HG02885 (cell line): ENCODE results near the gene TRIP10.

Experiments used
- ATAC-seq: cut with Tn5 transposase; IDR thresholded peaks from one replicate; pipeline ENCODE4 v1.9.1; 2021; ENCODE audit warnings: mild to moderate bottlenecking; ENCODE audit not compliant: unreplicated experiment, poor library complexity

TRIP10 gene

DNA sequence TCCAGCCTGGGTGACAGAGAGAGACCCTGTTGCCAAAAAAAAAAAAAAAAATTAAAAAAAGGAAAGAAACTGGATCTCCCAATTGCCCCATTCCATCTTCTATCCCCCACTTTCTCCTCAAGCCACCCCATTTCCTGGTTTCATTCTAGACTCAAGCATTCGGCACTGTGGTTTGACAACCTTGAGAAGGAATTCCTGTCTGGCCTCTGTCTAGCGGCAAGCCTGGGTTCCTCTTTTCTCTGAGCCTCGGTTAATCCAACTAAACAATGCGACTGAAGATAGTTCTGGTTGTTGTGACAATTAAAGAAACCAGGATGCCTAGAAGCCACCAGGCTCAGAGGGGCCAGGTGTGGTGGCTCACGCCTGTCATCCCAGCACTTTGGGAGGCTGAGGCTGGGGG is 15.7 kb upstream of the TRIP10 start:
- ATAC-seq, result no peak

DNA sequence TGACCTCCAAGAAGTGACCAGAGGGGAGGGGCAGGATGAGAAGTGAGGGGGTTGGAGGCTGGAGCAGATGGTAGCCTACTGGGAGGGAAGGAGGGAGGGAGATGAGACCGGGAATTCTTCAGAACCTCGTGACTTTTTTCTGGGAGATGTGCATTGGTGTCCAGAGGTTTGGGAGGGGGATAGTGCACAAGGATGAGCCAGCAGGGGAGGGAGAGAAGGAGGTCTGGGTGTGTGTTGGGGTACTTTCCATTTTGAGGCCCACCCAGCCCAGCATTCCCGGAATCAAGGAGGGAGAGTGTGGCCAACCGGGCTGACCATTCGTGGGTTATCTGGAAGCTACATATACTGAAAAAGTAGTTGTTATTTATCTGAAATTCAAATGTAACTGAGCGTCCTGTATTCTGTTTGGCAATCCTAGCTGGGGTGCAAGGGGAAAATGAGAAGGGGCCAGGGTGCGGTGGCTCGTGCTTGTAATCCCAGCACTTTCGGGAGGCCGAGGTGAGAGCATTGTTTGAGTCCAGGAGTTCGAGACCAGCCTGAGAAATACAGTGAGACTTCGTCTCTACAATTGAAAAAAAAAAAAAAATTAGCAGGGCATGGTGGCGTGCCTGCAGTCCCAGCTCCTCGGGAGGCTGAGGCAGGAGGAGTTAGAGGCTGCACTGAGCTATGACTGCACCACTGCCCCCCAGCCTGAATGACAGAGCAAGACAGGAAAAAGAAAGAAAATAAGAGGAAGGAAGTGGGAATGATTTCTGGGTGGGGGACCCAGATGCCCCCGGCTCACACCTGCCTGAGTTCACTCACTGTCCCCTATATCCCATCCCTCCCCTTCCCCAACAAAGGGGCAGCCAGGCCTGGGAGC is 14.6 kb upstream of the TRIP10 start:
- ATAC-seq, result no peak

DNA sequence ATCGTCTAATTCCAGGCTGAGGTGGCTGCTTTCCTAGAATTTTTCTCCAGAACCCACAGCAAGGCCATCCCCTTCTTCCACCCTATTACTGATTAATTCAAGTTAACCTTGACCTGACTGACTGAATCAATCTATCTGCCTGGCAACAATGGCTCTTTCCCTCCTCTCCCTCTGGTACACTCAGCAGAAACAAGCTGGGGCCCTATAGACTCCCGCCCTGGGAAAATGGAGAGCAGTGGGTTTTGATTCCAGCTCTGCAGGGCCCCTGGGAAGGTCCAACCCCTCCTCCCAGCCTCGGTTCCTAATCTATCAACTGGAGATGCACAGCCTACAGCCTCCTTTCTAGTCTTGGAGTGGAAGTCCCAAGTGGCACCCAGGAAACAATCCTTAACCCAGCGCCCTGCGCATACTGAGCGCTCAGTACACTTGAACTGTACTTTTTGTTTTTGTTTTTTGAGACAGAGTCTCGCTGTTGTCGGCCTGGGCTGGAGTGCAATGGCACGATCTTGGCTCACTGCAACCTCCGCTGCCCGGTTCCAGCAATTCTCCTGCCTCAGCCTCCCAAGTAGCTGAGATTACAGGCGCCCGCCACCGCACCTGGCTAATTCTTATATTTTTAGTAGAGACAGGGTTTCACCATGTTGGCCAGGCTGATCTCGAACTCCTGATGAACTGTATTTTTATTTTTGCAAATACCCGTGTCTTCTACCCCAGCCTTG is 13.8 kb upstream of the TRIP10 start:
- ATAC-seq, result no peak

DNA sequence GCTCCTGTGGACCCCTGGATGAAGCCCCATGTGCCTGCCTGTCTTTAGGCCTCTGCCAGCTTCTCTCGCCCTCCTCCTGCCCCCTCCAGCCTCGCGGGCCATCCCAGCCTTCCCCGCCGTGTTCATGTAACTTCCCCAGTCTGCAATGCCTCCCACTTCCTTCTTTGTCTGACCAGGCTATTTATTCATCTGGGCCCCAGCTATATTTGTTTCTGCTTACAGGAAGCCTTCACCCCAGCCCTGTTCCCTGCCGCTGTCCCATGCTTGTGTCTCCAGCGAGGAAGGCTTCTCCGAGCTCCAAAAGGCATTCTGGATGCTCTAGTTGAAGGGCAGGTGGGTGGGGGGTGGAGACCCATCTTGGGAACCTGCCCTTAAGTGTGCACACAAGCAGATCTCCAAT is 11.1 kb upstream of the TRIP10 start:
- no peak for ATAC-seq

DNA sequence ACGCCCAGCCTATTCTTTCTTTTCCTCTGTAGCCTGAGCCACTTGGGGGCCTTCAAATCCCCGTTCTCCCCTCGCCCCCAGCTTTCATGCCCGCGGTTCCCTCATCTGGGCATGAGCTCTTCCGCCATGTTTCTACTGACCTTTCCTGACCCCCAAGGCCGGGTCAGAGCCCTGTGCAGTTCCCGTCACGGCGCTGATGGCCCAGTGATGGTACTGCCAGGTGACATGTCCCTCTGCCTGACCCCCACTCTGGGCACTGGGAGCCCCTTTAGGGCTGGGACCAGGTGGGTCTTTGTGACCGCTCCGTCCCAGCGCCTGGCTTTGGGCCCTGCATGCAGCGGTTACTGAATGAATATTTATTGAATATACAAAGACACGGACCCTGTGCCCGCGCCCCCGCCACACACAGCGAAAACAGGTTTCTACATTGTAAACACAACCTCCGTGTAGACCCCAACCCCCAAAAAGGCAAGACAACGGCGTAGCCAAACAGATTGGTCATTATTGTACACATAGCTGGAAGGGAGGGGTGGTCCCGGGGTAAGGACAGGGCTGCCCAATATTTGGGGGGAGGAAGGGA is 9.8 kb upstream of the TRIP10 start:
- no peak for ATAC-seq

DNA sequence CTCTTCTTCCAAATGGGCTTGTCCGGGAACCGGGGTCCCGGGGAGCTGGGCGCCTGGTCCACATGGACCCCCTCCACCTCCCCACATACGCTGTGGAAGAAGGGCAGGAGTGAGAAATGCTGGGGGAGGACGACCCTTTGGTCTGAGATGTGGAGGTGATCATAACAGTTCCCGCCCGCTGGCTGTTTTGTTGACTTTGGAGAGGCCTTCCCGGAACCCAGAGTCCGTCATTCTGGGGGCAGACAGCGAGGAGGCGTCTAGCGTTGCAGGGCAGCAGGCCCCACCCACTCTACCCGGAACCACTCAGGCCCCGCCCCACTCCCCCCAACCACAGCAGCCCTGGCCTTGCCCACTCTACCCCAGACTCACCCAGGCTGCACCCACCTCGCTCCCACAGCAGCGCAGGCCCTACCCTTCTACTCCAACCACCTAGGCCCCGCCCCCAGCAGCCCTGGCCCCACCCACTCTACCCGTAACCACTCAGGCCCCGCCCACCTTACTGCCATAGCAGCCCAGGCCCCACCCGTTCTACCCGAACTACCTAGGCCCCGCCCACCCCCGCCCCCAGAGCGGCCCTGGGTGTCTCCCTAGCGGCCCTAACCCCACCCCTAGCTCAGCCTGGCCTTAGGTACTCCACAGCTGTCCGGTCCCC is 9.2 kb upstream of the TRIP10 start:
- ATAC-seq, result no peak

DNA sequence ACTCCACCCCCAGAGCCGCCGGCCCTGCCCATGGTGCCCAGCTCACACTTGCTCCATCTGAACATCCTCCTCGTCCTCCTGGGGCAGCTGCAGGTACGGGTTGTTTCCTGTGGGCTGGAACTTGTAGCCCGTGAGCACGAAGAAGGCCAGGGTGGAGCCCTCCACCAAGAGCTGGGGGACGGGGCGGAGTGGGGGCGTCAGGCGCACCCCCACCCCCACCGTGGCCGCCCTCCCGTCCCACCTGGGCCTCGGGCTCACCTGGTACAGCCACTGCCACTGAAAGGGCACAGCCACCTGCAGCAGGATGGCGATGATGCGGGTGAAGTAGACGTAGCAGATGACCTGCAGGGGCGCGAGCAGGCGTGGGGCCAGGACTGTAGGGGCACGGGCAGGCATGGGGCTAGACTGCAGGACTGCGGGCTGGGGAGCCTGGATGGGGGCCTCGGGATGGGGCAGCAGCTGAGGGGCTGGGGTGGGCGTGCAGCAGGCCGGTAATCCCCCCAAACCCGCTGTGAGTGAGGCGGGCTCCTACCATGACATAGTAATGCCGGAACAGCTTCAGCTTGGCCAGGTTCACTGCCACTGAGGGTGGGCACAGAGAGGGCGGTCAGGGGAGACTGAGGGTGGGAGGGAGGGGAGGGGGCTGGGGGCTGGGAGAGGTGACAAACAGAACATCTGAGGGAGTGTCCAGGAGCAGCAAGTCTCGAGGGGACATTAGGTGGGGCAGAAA is 8.4 kb upstream of the TRIP10 start:
- ATAC-seq, result no peak

DNA sequence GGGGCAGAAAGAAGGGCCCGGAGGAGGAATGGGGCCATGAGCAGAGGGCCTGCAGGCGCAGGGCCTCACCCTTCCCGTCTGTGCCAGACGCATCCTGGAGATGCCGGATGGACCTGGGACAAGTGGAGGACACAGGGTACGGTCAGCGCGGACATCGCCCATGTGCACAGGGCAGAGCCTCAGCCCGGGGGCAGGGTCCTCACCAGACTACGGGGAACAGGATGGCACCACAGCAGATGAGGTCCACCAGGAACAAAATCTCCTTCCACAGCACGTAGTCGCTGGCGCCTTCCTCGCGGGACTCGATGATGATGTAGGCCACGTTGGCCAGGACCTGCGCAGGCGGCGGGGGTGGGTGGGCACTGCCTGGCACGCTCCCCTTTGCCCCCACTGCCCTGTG is 7.7 kb upstream of the TRIP10 start:
- ATAC-seq, result no peak

DNA sequence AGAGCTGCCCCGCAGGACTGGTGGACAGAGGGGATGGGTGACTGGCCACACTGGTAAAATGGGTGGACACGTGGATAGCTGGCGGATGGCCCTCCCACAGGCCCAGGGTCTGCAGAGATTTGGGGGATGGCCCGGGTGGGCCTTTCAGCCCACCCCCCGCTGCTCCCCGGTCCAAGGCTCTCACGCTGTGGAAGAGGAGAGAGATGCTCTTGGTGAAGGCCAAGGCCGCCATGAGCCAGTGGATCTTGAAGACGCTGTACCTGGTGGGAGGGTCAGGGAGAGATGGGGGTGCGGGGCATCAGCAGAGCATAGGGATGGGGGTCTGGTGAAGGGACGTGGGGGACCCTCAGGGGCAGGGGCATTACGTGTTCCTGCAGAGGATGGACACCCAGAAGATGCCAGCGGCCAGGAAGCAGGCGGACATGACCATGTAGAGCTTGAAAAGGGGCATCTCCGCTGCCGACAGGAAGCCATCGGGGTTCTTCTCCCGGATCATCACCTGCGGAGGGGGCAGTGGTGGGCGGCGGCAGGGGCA is 6.6 kb upstream of the TRIP10 start:
- ATAC-seq, result no peak

DNA sequence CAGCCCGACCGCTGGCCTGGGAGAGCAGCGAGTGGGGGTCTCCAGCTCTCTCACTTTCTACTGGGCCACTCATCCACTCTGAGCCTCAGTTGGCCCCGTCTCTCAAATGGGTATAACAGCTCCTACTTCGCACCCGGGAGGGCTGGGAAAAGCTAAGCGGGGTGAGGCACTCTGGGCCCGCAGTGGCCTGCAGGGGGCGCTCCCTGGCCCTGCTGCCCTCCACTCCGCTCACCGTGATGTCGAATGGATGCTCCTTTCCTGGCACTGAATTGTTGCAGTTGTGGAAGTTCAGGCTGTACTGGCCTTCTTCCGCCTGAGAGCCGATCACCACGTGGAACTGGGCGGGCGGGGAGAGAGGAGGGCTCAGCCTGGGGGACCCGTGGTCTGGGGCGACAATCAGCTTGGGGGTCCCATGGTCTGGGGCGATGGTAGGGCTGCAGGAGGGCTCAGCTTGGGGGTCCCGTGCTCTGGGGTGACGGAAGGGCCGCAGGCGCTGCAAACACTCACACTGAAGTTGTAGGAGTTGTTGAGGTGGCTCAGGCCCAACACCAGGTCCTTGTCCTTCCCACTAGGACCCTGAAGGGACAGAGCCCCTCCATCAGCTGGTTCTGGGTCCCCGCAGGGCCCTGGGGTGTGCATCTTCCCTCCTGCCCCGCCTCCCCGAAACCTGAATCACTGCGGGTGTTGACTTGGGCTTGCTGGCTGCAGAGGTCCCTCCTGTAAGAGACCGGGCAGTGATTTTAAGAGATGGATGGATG is 6.0 kb upstream of the TRIP10 start:
- ATAC-seq, result no peak

DNA sequence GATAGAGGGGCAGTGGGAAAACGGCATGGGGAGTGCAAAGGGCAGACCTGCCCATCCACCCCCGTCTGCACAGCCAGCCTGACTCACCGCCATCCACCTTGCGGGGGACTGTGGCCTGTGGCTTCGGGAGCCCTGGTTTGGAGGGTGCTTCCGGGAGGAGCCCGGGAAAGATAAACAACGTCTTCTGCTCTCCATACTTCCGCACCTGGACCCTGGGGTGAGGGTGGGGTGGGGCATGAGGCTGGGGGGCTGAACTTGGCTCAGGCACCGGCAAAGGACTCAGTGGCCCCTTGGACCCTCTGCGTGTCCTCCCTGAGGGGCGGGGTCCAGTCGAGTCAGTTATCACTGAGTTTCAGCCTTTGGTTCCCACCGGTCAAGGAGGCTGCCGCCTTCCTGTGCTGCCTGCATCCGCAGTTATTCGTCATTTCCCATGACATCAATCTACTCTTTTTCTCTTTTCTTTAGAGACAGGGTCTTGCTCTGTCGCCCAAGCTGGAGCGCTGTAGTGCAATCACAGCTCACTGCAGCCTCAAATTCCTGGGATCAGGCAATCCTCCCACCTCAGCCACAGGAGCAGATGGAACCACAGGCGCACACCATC is 5.3 kb upstream of the TRIP10 start:
- no peak for ATAC-seq

DNA sequence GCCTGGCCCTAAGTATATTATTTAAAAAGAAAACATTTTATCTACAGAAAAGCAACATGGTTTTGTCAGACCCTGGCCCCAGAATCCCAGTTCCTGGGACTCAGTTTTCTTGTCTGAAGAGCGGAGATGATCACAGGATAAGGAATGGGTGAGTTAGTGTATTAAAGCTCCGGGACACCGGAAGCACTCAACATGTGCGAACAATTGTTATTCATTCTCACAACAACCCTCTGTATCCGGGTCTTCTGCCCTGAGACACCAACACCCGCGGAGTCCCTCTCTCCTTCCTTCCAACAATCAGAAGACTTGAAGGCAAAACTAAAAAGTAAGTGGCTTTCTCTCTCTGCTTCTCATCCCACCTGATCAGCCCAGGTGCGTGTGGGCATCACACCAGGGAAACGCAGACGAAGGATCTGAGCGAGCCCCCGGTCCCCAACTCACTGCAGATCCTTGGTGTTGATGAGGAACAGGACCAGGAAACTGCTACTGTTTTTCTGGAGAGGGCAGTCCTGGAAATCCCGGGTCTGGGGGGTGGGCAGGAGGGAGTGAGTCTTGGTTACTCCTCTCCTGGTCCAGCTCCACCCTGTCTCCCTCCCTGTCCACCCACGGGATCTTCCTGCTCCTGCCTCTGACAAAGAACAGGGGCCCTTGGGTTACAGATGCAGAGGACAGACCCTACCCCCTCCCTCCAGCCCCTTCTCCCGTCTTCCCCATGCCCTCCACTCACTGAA is 4.1 kb upstream of the TRIP10 start:
- ATAC-seq, result no peak

DNA sequence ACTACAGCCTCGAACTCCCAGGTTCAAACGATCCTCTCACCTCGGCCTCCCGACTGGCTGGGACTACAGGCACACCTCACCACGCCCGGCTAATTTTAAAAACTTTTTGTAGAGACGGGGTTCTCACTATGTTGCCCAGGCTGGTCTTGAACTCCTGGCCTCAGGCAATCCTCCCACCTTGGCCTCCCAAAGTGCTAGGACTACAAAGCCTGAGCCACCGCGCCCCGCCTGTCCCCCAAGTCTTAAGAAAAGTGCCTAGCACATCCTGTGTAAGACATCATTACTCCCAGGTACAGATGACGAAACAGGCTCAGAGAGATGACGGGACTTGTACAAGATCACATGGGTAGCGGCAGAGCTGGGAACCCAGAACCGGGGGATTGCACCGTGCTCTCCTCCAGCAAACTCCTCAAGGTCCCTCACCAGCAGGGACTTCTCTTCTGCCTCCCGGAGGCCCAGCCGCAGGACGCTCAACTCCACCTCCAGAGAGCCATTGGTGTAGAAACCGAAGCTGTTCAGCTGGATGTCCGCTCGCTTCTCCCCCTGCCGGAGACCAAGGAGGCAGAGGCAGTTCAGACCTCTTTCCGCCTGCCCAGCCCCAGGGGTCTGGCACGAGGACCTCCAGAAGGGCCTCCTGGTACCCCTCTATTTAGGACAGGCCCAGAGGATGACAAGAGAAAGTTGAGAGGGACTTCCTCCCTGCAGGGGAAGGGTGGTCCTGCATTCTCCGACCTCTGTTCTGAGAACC is 3.1 kb upstream of the TRIP10 start:
- ATAC-seq, result no peak

DNA sequence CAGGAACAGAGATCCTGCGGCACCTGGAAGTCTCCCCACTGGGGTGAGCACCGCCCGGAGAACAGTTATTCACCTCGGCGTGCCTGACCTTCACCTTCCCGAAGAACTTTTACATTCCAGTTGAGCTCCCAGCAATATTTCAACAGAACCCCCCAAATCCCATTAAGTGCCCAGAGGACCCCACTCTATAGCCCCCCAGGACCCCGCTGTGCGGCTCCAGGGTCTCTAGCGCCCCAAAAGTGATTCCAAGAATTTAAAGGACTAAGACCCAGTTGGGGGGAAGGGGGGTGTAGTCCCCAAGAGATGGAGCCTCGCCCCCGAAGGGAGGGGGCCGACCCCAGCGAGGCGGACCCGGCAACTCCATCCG is 2.6 kb upstream of the TRIP10 start:
- ATAC-seq, result no peak

DNA sequence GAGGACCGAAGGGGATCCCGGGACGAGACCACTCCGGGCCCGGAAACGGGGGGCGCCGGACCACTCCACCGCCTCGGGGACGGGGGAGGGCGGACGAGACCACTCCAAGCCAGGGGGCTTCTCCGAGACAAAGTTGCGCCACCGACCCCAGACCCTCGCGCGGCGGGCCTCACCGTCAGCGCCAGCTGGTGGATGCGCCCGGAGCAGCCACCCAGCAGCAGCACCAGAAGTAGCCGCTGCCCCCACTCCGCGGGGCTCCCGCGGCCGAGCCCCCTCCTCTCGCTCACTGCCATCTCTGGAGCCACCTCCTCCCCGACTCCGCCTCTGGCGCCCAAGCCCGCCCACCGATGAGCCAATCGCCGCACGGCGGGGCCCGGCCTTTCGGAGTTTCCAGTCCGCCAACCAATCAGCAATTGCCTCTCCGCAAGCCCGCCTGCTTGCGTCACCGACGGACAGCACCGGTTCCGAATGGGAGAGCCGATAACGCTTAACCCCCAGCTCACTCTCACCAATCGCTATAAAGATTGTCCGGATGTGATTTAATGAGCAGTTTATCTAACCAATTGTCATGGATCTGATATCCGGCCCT is 2.1 kb upstream of the TRIP10 start, which contains the start of gene GPR108:
Gene GPR108, minus strand, starts transcription at position 297 of the 589 bp plus-strand sequence. Its CDS starts 4 bp downstream, at position 293.
- ATAC-seq, result peak; percentile 76

DNA sequence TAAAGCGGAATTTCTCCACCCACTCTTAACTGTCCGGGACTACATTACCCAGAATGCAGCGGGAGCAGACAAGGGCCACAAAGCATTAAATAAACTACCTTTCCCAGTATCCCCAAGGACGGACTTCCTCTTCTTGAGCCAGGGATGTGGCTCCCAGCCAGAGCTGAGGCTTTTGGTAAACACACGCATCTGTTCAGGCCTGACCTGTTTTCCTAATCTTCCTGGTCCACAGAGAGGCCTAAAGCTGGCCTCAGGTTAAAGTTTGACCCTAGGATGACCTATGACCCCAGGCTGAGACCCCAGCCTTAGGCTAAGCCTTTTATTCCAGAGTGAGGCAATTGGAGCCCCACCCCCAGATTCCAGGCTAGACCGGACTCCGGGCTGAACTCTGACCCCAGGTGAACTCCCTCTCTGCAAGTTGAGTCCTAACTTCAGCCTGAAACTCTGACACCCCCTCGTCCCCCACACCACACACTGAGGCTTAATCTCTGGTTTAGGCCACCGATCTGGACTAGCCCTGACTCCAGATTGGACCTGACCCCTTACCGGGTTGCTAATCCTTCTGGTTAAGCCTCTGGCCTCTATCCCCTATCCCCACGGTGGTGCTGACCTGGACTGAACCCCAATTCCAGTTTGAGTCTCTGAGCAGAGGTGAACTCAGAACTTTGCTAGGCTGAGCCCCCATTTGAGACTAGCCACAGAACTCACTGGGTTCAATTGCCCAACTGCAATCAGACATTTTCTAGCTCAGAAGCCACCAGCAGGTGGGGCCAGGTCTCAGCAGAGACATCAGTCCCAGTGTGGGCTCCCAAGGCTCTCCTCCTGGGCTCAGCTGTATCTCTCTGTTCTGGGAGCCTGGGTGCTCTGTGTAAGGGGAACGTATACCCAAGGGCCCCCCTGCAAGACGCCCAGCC is 1.4 kb upstream of the TRIP10 start:
- no peak for ATAC-seq
